Activated CD4-positive, alpha-beta T cell treated with anti-CD3 and anti-CD28 coated beads, Interleukin-2, amount 50 U/mL, for 1 hour (primary cell): ENCODE measurements around the gene VCAN.

Experiments
- DNase-seq: peaks from one replicate; pipeline ENCODE4 v3.0.0-alpha.2; 2020

The VCAN gene

GRCh38 chr5:83470526-83471404 is 779 bp upstream of the VCAN start:
- no peak for DNase-seq

- no peak for DNase-seq
These were observed 616 bp downstream of the VCAN start for GRCh38 chr5:83472213-83472507.

- DNase-seq, result no peak
These were observed 1.2 kb downstream of the VCAN start for GRCh38 chr5:83472508-83473345.

GRCh38 chr5:83473346-83474160 is 2.0 kb downstream of the VCAN start:
- DNase-seq, result peak; percentile 31

GRCh38 chr5:83474161-83474796 is 2.7 kb downstream of the VCAN start:
- DNase-seq, result no peak

GRCh38 chr5:83474991-83475390 is 3.4 kb downstream of the VCAN start:
- no peak for DNase-seq

GRCh38 chr5:83475391-83475863 is 3.9 kb downstream of the VCAN start:
- DNase-seq, result no peak

- no peak for DNase-seq
These were observed 4.6 kb downstream of the VCAN start for GRCh38 chr5:83475935-83476814.

- no peak for DNase-seq
These were observed 11.4 kb downstream of the VCAN start for GRCh38 chr5:83482961-83483360.

- no peak for DNase-seq
These were observed 12.8 kb downstream of the VCAN start for GRCh38 chr5:83484294-83484693.

- no peak for DNase-seq
These were observed 14.3 kb downstream of the VCAN start for GRCh38 chr5:83485842-83486241.

GRCh38 chr5:83487155-83487554 is 15.6 kb downstream of the VCAN start:
- DNase-seq, result no peak

- DNase-seq, result no peak
These were observed 16.7 kb downstream of the VCAN start for GRCh38 chr5:83488271-83488670.

GRCh38 chr5:83488821-83489220 is 17.3 kb downstream of the VCAN start:
- DNase-seq, result no peak

- DNase-seq, result no peak
These were observed 18.7 kb downstream of the VCAN start for GRCh38 chr5:83490203-83490602.

GRCh38 chr5:83492331-83492730 is 20.8 kb downstream of the VCAN start:
- no peak for DNase-seq

- DNase-seq, result no peak
These were observed 22.1 kb downstream of the VCAN start for GRCh38 chr5:83493644-83494043.

- no peak for DNase-seq
These were observed 22.6 kb downstream of the VCAN start for GRCh38 chr5:83494087-83494620.

- DNase-seq, result no peak
These were observed 23.1 kb downstream of the VCAN start for GRCh38 chr5:83494666-83495065.

- no peak for DNase-seq
These were observed 25.1 kb downstream of the VCAN start for GRCh38 chr5:83496626-83497025.

GRCh38 chr5:83498585-83498984 is 27.0 kb downstream of the VCAN start:
- DNase-seq, result no peak
